CD4-positive, CD25-positive, alpha-beta regulatory T cell (primary cell): ENCODE results near the gene DNM1. TPM values are rescaled to one million over a fixed set of nuclear protein-coding genes. Genes with fewer than 3 reads are reported as not detected.
A peak's percentile ranks its signal among the peaks of the same experiment; 100 is the strongest.

Experiments used
- ATAC-seq, 2 donors: fragments of 150-1000 bp; cut with Tn5 transposase; one replicate each; pipeline ENCODE4 v1.10.0; 2021; ENCODE audit warnings: low read depth in 2 of 2, moderate number of reproducible peaks in 2 of 2, moderate library complexity in 1 of 2
- DNase-seq, 3 donors: peaks; one replicate each; pipeline versions ENCODE4 v3.0.0 to v3.0.0-alpha.2; 2012 to 2022; ENCODE audit warnings: mixed read lengths in 1 of 3
- H3K27ac ChIP-seq: one replicate; pipeline ENCODE4 v1.7.0; 2013; ENCODE audit warnings: mild to moderate bottlenecking, low read length; ENCODE audit not compliant: insufficient read depth, poor library complexity, severe bottlenecking
- H3K27me3 ChIP-seq: one replicate; pipeline ENCODE4 v1.7.0; 2013; ENCODE audit warnings: low read length; ENCODE audit not compliant: control insufficient read depth, insufficient read depth
- H3K36me3 ChIP-seq: one replicate; pipeline ENCODE4 v1.7.0; 2013; ENCODE audit warnings: mild to moderate bottlenecking, low read length, moderate library complexity; ENCODE audit not compliant: control insufficient read depth, insufficient read depth
- H3K4me1 ChIP-seq: 2 replicates; pipeline ENCODE4 v1.7.0; 2013; ENCODE audit warnings: mild to moderate bottlenecking, low read length; ENCODE audit not compliant: insufficient read depth, control insufficient read depth, poor library complexity, severe bottlenecking
- H3K4me3 ChIP-seq: one replicate; pipeline ENCODE4 v1.7.0; 2013; ENCODE audit warnings: low read depth, mild to moderate bottlenecking, low read length, moderate library complexity
- H3K9me3 ChIP-seq, 2 experiments: 1 replicate in 1 of 2; 2 replicates in 1 of 2; pipeline ENCODE4 v1.7.0; 2013; ENCODE audit warnings: low read length in 2 of 2, mild to moderate bottlenecking in 1 of 2, moderate library complexity in 1 of 2; ENCODE audit not compliant: control insufficient read depth in 2 of 2
- H3K27ac Mint-ChIP-seq, 3 donors: one replicate each; pipeline ENCODE4 v1.8.0; 2020 to 2022; ENCODE audit warnings: mild to moderate bottlenecking in 3 of 3, mixed read lengths in 3 of 3, moderate library complexity in 2 of 3
- H3K27me3 Mint-ChIP-seq: one replicate; pipeline ENCODE4 v1.8.0; 2022; ENCODE audit warnings: mild to moderate bottlenecking, mixed read lengths
- H3K36me3 Mint-ChIP-seq: one replicate; pipeline ENCODE4 v1.8.0; 2020; ENCODE audit warnings: mixed read lengths
- H3K4me1 Mint-ChIP-seq, 4 donors: one replicate each; pipeline ENCODE4 v1.8.0; 2020 to 2022; ENCODE audit warnings: mixed read lengths in 4 of 4, mild to moderate bottlenecking in 1 of 4
- H3K4me3 Mint-ChIP-seq, 4 donors: one replicate each; pipeline ENCODE4 v1.8.0; 2020 to 2022; ENCODE audit warnings: mild to moderate bottlenecking in 4 of 4, mixed read lengths in 4 of 4, moderate library complexity in 3 of 4
- H3K9me3 Mint-ChIP-seq, 7 donors: one replicate each; pipeline ENCODE4 v1.8.0; 2020 to 2022; ENCODE audit warnings: mixed read lengths in 7 of 7, mild to moderate bottlenecking in 3 of 7, moderate library complexity in 2 of 7
- polyA plus RNA-seq, 4 donors: library from polyadenylated mRNA; unstranded; fragments of 300-500 nt; fragmentation: Illumina TruSeq; gene quantifications; one replicate each; pipeline ENCODE4 v1.2.3, GENCODE V29; 2021
- total RNA-seq: library from RNA; stranded (reverse); gene quantifications from one replicate; pipeline ENCODE4 v1.2.3, GENCODE V29; 2022

Gene DNM1
- total and polyA plus RNA-seq, 5 donors from 2014 or later = 1.5 TPM; not detected in 4

GRCh38 chr9:128218172-128218517 lies 15.0 kb downstream of the DNM1 start:
- Histone ChIP-seq H3K9me3 (no peaks in the 10 kb centered on the region), H3K36me3 (no peaks in the 10 kb centered on the region), H3K27me3 (no peaks in the 10 kb centered on the region), H3K4me3 (peak overlapping the region; percentile 60), H3K27ac (peak overlapping the region; percentile 47), H3K4me1 (peaks cover 15% of the 10 kb centered on the region)
- H3K4me3 Mint-ChIP-seq = peak overlapping the region; percentile 50 to 88 (median 70)
- no peak for ATAC-seq
- no peak for DNase-seq
- H3K4me1 Mint-ChIP-seq = peaks cover 5 to 18% (median 9%) of the 10 kb centered on the region in 4 donors
- H3K27me3 Mint-ChIP-seq = peaks cover 4% of the 10 kb centered on the region
- H3K36me3 Mint-ChIP-seq = no peaks in the 10 kb centered on the region
- peaks cover 0 to 1% (median 0%) of the 10 kb centered on the region in 7 donors for H3K9me3 Mint-ChIP-seq
- peak overlapping the region in 2 of 3 donors; percentile 65 to 92 for H3K27ac Mint-ChIP-seq

- Histone ChIP-seq H3K27me3 (no peaks in the 10 kb centered on the region), H3K4me1 (peaks cover 15% of the 10 kb centered on the region), H3K27ac (peak overlapping the region; percentile 47), H3K4me3 (peak overlapping the region; percentile 60), H3K9me3 (no peaks in the 10 kb centered on the region), H3K36me3 (no peaks in the 10 kb centered on the region)
- Mint-ChIP-seq H3K9me3 (peaks cover 0 to 1% (median 0%) of the 10 kb centered on the region in 7 donors), H3K4me1 (peaks cover 5 to 18% (median 9%) of the 10 kb centered on the region in 4 donors), H3K27ac (peak overlapping the region; percentile 3 to 92 (median 65)), H3K4me3 (peak overlapping the region; percentile 50 to 88 (median 70)), H3K27me3 (peaks cover 4% of the 10 kb centered on the region), H3K36me3 (no peaks in the 10 kb centered on the region)
- ATAC-seq = peak; percentile 88 to 90
- DNase-seq = peak; percentile 85 to 93 (median 85)
Measured at GRCh38 chr9:128218518-128219389, 15.6 kb downstream of the DNM1 start.

GRCh38 chr9:128219831-128220230 lies 16.7 kb downstream of the DNM1 start:
- H3K36me3 ChIP-seq = no peaks in the 10 kb centered on the region
- H3K36me3 Mint-ChIP-seq = no peaks in the 10 kb centered on the region
- H3K9me3 Mint-ChIP-seq = peaks cover 0 to 1% (median 0%) of the 10 kb centered on the region in 7 donors
- H3K4me3 ChIP-seq = no peak overlapping the region
- no peak overlapping the region for H3K27ac Mint-ChIP-seq
- H3K9me3 ChIP-seq = no peaks in the 10 kb centered on the region
- peaks cover 5 to 18% (median 9%) of the 10 kb centered on the region in 4 donors for H3K4me1 Mint-ChIP-seq
- DNase-seq = no peak
- peaks cover 4% of the 10 kb centered on the region for H3K27me3 Mint-ChIP-seq
- no peaks in the 10 kb centered on the region for H3K27me3 ChIP-seq
- peak overlapping the region in 1 of 4 donors; percentile 39 for H3K4me3 Mint-ChIP-seq
- no peak for ATAC-seq
- peaks cover 15% of the 10 kb centered on the region for H3K4me1 ChIP-seq
- no peak overlapping the region for H3K27ac ChIP-seq

GRCh38 chr9:128222026-128222425 lies 18.8 kb downstream of the DNM1 start:
- no peaks in the 10 kb centered on the region for H3K36me3 ChIP-seq
- peaks cover 6% of the 10 kb centered on the region for H3K27me3 Mint-ChIP-seq
- H3K27ac Mint-ChIP-seq = no peak overlapping the region
- no peaks in the 10 kb centered on the region for H3K27me3 ChIP-seq
- no peaks in the 10 kb centered on the region for H3K9me3 ChIP-seq
- H3K4me1 ChIP-seq = peaks cover 15% of the 10 kb centered on the region
- no peak overlapping the region for H3K4me3 Mint-ChIP-seq
- peaks cover 5 to 18% (median 9%) of the 10 kb centered on the region in 4 donors for H3K4me1 Mint-ChIP-seq
- no peak overlapping the region for H3K4me3 ChIP-seq
- no peak for ATAC-seq
- no peak overlapping the region for H3K27ac ChIP-seq
- H3K36me3 Mint-ChIP-seq = no peaks in the 10 kb centered on the region
- DNase-seq = no peak
- peaks cover 0 to 3% (median 0%) of the 10 kb centered on the region in 7 donors for H3K9me3 Mint-ChIP-seq

GRCh38 chr9:128222880-128223670 lies 19.9 kb downstream of the DNM1 start:
- Mint-ChIP-seq H3K27me3 (peaks cover 6% of the 10 kb centered on the region), H3K4me1 (peaks cover 5 to 16% (median 9%) of the 10 kb centered on the region in 4 donors), H3K36me3 (no peaks in the 10 kb centered on the region), H3K4me3 (no peak overlapping the region), H3K9me3 (peaks cover 0 to 3% (median 0%) of the 10 kb centered on the region in 7 donors), H3K27ac (no peak overlapping the region)
- Histone ChIP-seq H3K9me3 (no peaks in the 10 kb centered on the region), H3K4me3 (no peak overlapping the region), H3K27ac (no peak overlapping the region), H3K36me3 (no peaks in the 10 kb centered on the region), H3K4me1 (peaks cover 10% of the 10 kb centered on the region), H3K27me3 (no peaks in the 10 kb centered on the region)
- no peak for ATAC-seq
- no peak for DNase-seq

- Histone ChIP-seq H3K4me3 (no peak overlapping the region), H3K36me3 (no peaks in the 10 kb centered on the region), H3K4me1 (no peaks in the 10 kb centered on the region), H3K9me3 (no peaks in the 10 kb centered on the region), H3K27ac (no peak overlapping the region), H3K27me3 (no peaks in the 10 kb centered on the region)
- ATAC-seq (no peak), DNase-seq (no peak)
- Mint-ChIP-seq H3K27ac (no peak overlapping the region), H3K36me3 (no peaks in the 10 kb centered on the region), H3K9me3 (peaks cover 0 to 3% (median 0%) of the 10 kb centered on the region in 7 donors), H3K4me3 (no peak overlapping the region), H3K4me1 (peaks cover 0 to 6% (median 0%) of the 10 kb centered on the region in 4 donors), H3K27me3 (peaks cover 9% of the 10 kb centered on the region)
Measured at GRCh38 chr9:128224877-128225276, 21.7 kb downstream of the DNM1 start.

- Histone ChIP-seq H3K27me3 (no peaks in the 10 kb centered on the region), H3K36me3 (no peaks in the 10 kb centered on the region), H3K4me1 (no peaks in the 10 kb centered on the region), H3K4me3 (no peak overlapping the region), H3K27ac (no peak overlapping the region), H3K9me3 (no peaks in the 10 kb centered on the region)
- no peaks in the 10 kb centered on the region for H3K36me3 Mint-ChIP-seq
- peaks cover 0 to 2% (median 0%) of the 10 kb centered on the region in 4 donors for H3K4me1 Mint-ChIP-seq
- ATAC-seq (no peak), DNase-seq (no peak)
- H3K27me3 Mint-ChIP-seq = peaks cover 9% of the 10 kb centered on the region
- peaks cover 0 to 3% (median 0%) of the 10 kb centered on the region in 7 donors for H3K9me3 Mint-ChIP-seq
- H3K27ac Mint-ChIP-seq = no peak overlapping the region
- H3K4me3 Mint-ChIP-seq = no peak overlapping the region
Measured at GRCh38 chr9:128225770-128226411, 22.7 kb downstream of the DNM1 start.
